GM21737 (cell line): Measurements from ENCODE around the gene ACBD4.

Experiments
- ATAC-seq: cut with Tn5 transposase; IDR thresholded peaks from one replicate; pipeline ENCODE4 v1.9.1; 2021; ENCODE audit warnings: mild to moderate bottlenecking, moderate library complexity; ENCODE audit not compliant: unreplicated experiment

ACBD4 gene

DNA sequence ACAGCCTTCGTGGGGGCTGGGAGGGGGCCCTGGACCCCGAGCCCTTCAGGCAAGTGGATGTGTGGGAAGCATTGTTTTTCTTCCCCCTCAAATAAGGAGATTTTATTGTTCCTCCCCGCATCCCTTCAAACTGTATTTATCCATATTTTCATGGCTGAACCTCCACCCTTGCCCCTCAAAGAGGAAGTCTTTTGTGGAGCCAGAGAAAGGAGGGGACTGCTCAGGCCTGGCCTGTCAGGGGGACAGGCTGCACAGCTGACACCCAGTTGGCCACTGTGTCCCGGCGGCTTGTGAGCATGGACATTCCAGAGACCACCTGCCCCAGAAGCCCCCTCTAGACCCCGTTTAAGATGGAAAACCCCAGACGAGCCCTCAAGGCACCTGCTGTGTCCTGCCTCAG is 42.1 kb downstream of the ACBD4 start:
- no peak for ATAC-seq

GRCh38 chr17:45184144-45184543 is 48.7 kb downstream of the ACBD4 start:
- no peak for ATAC-seq

- ATAC-seq = no peak
Observed at GRCh38 chr17:45186801-45187354, 51.4 kb downstream of the ACBD4 start.

DNA sequence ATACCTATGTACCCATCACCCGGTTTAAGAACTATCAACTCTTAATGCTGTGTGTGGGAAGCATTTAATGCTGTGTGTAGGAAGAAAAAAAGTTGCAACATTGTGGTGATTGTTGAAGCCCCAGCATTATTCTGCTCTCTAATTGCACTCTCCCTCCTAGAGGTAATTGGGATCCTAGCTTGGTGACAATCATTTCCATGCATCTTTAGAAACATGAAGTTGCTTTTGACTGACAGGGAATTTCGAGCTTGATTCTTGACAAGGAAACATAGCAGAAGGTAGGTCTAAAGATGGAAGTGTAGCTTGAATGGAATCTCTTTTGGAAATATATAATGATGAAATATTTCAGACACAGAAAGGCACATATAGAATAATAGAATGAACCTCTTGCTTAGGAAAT is 53.5 kb downstream of the ACBD4 start:
- ATAC-seq = no peak

DNA sequence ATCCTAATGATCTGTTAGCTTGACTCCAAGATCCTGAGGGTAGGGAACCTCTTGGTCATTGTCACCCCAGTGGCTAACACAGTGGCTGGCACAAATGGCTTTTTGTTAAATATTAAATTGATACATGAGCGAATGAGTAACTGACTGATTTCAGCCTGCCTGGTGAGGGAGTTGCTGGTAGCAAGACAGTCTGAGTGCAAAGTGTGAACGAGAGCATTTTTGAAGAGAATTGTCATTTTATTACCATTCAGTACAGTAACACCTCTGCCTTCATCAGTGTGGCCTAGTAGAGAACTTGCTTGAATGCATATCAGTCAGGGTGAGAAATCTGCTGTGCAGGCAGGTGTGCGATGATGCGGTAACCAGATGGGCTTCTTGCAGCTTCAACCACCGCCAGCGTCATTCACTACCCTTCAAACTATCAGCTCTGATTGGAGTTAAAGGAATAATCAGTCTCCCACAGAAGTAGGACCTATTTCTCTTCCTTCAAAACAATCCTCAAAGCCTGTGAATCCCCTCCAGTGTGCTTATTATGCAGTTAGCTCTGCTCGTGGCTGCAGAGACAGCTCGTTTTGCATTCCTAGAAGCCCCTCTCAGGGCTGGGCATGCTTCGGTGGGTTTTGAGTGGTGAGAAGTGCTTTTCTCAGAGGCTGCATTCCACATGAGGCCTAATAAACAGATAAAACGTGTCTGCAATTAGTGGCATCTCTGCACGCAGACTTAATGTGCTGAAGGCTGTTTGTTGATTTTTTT is 55.2 kb downstream of the ACBD4 start:
- ATAC-seq = no peak
